ENCODE results near the gene CRLF1.
A peak's percentile ranks its signal among the peaks of the same experiment; 100 is the strongest.

CRLF1 gene

DNA sequence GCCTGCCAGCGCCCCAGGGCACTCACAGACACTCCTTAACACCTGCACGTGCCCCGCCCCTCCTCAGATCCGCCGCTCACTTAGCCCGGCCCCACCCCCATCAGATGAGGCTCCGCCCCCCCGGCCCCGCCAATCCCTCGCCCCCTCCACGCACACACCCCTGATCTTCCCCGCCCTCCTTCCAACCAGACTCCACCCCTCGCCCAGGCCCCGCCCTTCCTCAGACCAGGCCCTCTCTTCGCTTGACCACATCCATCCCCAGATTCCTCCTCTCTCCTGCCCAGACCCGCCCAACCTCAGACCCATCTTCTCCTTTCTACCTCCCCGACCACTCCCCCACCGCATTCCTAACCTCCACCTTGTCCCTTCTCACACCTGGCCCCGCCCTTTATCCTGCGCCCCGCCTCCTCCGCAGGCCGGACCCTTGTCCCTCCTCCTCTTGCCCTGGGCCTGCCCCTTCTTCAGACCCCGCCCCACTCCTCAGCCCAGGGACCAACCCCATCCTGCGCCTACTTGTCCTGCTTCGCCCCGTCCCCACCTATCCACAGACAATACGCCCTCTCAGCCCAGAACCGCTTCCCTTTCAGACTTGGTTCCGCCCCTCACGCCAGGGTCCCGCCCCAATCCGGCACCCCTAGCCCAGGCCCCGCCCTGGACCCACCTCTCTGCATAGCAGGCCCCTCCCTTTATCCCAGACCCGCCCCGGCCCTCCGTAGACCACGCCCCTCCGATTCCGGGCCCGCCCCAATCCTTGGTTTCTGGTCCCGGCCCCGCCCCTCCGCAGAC, 29.8 kb upstream of the CRLF1 start:
- Histone ChIP-seq H3K79me2 (ENCODE audit: low read length) (peaks cover 33% of the 10 kb centered on the region), H3K4me1 (ENCODE audit: low read length) (peaks cover 15% of the 10 kb centered on the region), H4K20me1 (ENCODE audit: insufficient read depth, low read length) (peaks cover 12% of the 10 kb centered on the region; the same call in 1 of the 2 replicates), H2AFZ (ENCODE audit: low read depth, low read length) (peak overlapping the region; percentile 85), H3K27ac (ENCODE audit: low read length) (peak overlapping the region; percentile 26), H3K27me3 (ENCODE audit: low read depth, low read length) (peaks cover 7% of the 10 kb centered on the region), H3K36me3 (replicated peaks; ENCODE audit: low read depth, low read length) (no peaks in the 10 kb centered on the region), H3K9me3 (ENCODE audit: insufficient read depth, low read length) (no peaks in the 10 kb centered on the region), H3K4me3 (ENCODE audit: low read length) (peak overlapping the region; percentile 87), H3K4me2 (ENCODE audit: low read length) (peak overlapping the region; percentile 78), H3K9ac (ENCODE audit: low read length) (peak overlapping the region; percentile 49)
- TF ChIP-seq, protein P1, sequence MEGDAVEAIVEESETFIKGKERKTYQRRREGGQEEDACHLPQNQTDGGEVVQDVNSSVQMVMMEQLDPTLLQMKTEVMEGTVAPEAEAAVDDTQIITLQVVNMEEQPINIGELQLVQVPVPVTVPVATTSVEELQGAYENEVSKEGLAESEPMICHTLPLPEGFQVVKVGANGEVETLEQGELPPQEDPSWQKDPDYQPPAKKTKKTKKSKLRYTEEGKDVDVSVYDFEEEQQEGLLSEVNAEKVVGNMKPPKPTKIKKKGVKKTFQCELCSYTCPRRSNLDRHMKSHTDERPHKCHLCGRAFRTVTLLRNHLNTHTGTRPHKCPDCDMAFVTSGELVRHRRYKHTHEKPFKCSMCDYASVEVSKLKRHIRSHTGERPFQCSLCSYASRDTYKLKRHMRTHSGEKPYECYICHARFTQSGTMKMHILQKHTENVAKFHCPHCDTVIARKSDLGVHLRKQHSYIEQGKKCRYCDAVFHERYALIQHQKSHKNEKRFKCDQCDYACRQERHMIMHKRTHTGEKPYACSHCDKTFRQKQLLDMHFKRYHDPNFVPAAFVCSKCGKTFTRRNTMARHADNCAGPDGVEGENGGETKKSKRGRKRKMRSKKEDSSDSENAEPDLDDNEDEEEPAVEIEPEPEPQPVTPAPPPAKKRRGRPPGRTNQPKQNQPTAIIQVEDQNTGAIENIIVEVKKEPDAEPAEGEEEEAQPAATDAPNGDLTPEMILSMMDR (IDR thresholded peaks at IDR 0.05; ENCODE audit: low read depth, low read length) = no peak
- TF ChIP-seq EZH2phosphoT487 (IDR thresholded peaks at IDR 0.05; ENCODE audit: low read depth) = no peak

DNA sequence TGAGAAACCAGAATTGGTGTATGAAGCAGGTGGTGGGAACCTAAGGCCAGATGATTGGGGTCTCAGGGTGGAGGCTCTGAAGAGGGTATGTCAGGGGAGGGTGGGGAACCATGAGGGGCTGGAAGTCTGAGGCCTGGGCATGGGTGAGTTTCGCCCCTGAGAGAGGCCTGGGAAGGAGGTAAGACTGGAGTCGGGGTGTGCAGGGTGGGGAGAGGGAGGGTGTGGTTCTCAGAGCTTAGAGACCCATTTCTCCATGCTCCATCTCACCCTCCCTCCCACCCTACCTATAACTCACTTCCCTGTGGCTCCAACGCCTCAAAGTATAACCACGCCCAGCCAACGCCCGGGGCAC, 29.2 kb upstream of the CRLF1 start:
- H3K36me3 ChIP-seq (replicated peaks; ENCODE audit: low read depth, low read length) = no peaks in the 10 kb centered on the region
- H3K27me3 ChIP-seq (ENCODE audit: low read depth, low read length) = peaks cover 7% of the 10 kb centered on the region
- peaks cover 31% of the 10 kb centered on the region for H3K79me2 ChIP-seq (ENCODE audit: low read length)
- no peaks in the 10 kb centered on the region for H3K9me3 ChIP-seq (ENCODE audit: insufficient read depth, low read length)
- H3K4me2 ChIP-seq (ENCODE audit: low read length) = peak overlapping the region; percentile 78
- H3K4me3 ChIP-seq (ENCODE audit: low read length) = peak overlapping the region; percentile 87
- no peak overlapping the region for H2AFZ ChIP-seq (ENCODE audit: low read depth, low read length)
- TF ChIP-seq, protein P1 (IDR thresholded peaks at IDR 0.05; ENCODE audit: low read depth, low read length) = no peak
- no peak for TF ChIP-seq EZH2phosphoT487 (IDR thresholded peaks at IDR 0.05; ENCODE audit: low read depth)
- peaks cover 12% of the 10 kb centered on the region; the same call in 1 of the 2 replicates for H4K20me1 ChIP-seq (ENCODE audit: insufficient read depth, low read length)
- H3K27ac ChIP-seq (ENCODE audit: low read length) = no peak overlapping the region
- H3K9ac ChIP-seq (ENCODE audit: low read length) = no peak overlapping the region
- peaks cover 15% of the 10 kb centered on the region for H3K4me1 ChIP-seq (ENCODE audit: low read length)

DNA sequence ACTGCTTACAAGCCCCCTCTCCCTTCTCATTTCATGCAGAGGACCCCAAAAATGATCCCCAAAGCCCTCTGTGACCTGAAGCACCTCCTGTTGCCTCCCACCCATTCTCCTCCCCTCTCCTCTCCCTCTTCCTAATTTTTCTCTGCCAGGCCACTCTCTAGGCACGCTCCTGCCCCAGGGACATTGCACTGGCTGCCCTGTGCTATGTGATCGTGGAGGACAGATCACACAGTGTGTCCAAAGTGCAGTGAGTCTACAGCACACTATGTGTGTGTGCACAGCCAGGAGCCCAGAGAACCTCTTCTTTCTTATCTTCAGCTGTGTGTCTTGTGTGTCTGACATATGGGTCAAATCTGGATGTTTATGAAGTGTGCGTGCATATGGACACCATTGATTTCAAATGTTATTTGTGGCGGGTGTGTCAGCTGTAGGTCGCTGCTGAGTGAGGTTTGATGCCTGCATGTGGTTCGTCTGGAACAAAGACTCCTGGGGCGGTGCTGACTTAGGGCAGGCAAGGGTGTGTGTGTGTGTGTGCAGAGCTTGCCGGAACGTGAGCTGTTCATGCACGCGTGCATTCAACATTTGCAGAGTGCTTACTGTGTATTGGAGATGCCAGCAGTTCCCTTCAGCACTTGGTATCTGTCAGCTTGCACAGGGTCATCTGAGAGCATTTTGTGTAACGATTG, 28.2 kb upstream of the CRLF1 start:
- TF ChIP-seq, protein P1 (IDR thresholded peaks at IDR 0.05; ENCODE audit: low read depth, low read length) = no peak
- TF ChIP-seq EZH2phosphoT487 (IDR thresholded peaks at IDR 0.05; ENCODE audit: low read depth) = no peak
- Histone ChIP-seq H3K79me2 (ENCODE audit: low read length) (peaks cover 23% of the 10 kb centered on the region), H4K20me1 (ENCODE audit: insufficient read depth, low read length) (peaks cover 9% of the 10 kb centered on the region; the same call in 1 of the 2 replicates), H3K27me3 (ENCODE audit: low read depth, low read length) (peaks cover 7% of the 10 kb centered on the region), H3K9me3 (ENCODE audit: insufficient read depth, low read length) (no peaks in the 10 kb centered on the region), H3K4me3 (ENCODE audit: low read length) (no peak overlapping the region), H3K9ac (ENCODE audit: low read length) (no peak overlapping the region), H2AFZ (ENCODE audit: low read depth, low read length) (no peak overlapping the region), H3K36me3 (replicated peaks; ENCODE audit: low read depth, low read length) (no peaks in the 10 kb centered on the region), H3K27ac (ENCODE audit: low read length) (no peak overlapping the region), H3K4me1 (ENCODE audit: low read length) (peaks cover 15% of the 10 kb centered on the region), H3K4me2 (ENCODE audit: low read length) (no peak overlapping the region)

GRCh38 chr19:18633321-18633720, 26.7 kb upstream of the CRLF1 start:
- Histone ChIP-seq H4K20me1 (ENCODE audit: insufficient read depth, low read length) (peaks cover 5% of the 10 kb centered on the region; the same call in 1 of the 2 replicates), H3K9me3 (ENCODE audit: insufficient read depth, low read length) (no peaks in the 10 kb centered on the region), H3K4me3 (ENCODE audit: low read length) (no peak overlapping the region), H3K9ac (ENCODE audit: low read length) (no peak overlapping the region), H3K36me3 (replicated peaks; ENCODE audit: low read depth, low read length) (no peaks in the 10 kb centered on the region), H3K4me1 (ENCODE audit: low read length) (peaks cover 15% of the 10 kb centered on the region), H3K27ac (ENCODE audit: low read length) (no peak overlapping the region), H3K4me2 (ENCODE audit: low read length) (no peak overlapping the region), H3K27me3 (ENCODE audit: low read depth, low read length) (peaks cover 7% of the 10 kb centered on the region), H2AFZ (ENCODE audit: low read depth, low read length) (no peak overlapping the region), H3K79me2 (ENCODE audit: low read length) (peaks cover 15% of the 10 kb centered on the region)
- no peak for TF ChIP-seq EZH2phosphoT487 (IDR thresholded peaks at IDR 0.05; ENCODE audit: low read depth)
- TF ChIP-seq, protein P1 (IDR thresholded peaks at IDR 0.05; ENCODE audit: low read depth, low read length) = no peak

Data from OCI-LY3 (cell line).